H1 (cell line): ENCODE results near the gene DPEP3. TPM values are rescaled to one million over a fixed set of nuclear protein-coding genes. Genes with fewer than 3 reads are reported as not detected.

Experiments used
- BCL11A ChIP-seq, 2 experiments: IDR thresholded peaks; one replicate each; pipeline ENCODE4 v1.6.1; 2011; ENCODE audit warnings: low read depth in 2 of 2, low read length in 2 of 2, mild to moderate bottlenecking in 2 of 2
- EZH2 ChIP-seq: fragments of 200-600 bp; sonication (generic); IDR thresholded peaks from 2 replicates; pipeline ENCODE4 v1.7.1; 2012; ENCODE audit warnings: low read depth, mild to moderate bottlenecking, moderate library complexity, low read length, inconsistent platforms; ENCODE audit not compliant: severe bottlenecking
- HDAC6 ChIP-seq: IDR thresholded peaks from one replicate; pipeline ENCODE4 v1.7.1; 2012; ENCODE audit warnings: low read depth, mild to moderate bottlenecking, inconsistent platforms, low read length, moderate library complexity
- PHF8 ChIP-seq: fragments of 200-600 bp; sonication (generic); conservative IDR thresholded peaks from 2 replicates; pipeline ENCODE4 v1.7.1; 2012; ENCODE audit warnings: low read depth, mild to moderate bottlenecking, inconsistent platforms, low read length, moderate library complexity
- RNF2 ChIP-seq: fragments of 200-900, 300-1000 bp; sonication (generic); IDR thresholded peaks from 2 replicates; pipeline ENCODE4 v1.7.1; 2016; ENCODE audit warnings: borderline replicate concordance, low read depth, mild to moderate bottlenecking, antibody characterized with exemption, low read length; ENCODE audit not compliant: poor library complexity, severe bottlenecking; ENCODE audit errors: missing control alignments
- ZNF274 ChIP-seq: IDR thresholded peaks from 2 replicates; pipeline ENCODE4 v1.7.0; 2012; ENCODE audit warnings: low read length, borderline replicate concordance; ENCODE audit errors: extremely low read depth
- polyA plus RNA-seq, 7 experiments: library from polyadenylated mRNA; depleted of rRNA in 3 of 7; stranded (reverse) in 5 of 7; unstranded in 2 of 7; fragments of >200 nt in 5 of 7; fragments of 200-250 nt in 2 of 7; gene quantifications; 1 replicate in 5 of 7; 2 replicates in 1 of 7; 4 replicates in 1 of 7; pipeline versions ENCODE4 v1.2.1 to v1.2.3, GENCODE V29; 2011 to 2013; ENCODE audit warnings: missing spikeins in 2 of 7, mixed read lengths in 2 of 7
- total RNA-seq: library from RNA; stranded (reverse); fragmentation: NEBNext Ultra II Directional; extraction: Animal tissue kit (Norgen Biotek cat#: 25700); gene quantifications from 2 replicates; pipeline ENCODE4 v1.2.1, GENCODE V29; 2021

DPEP3 gene
- total and polyA plus RNA-seq, 2 of the 8 experiments (the other 6 are each of a cell fraction or from before 2014, with no cell fraction given), result 6.5 to 9.9 TPM

- TF ChIP-seq RNF2, result no peak
- TF ChIP-seq HDAC6, result no peak
- no peak for TF ChIP-seq BCL11A (IDR thresholded peaks at IDR 0.05; ENCODE audit: low read depth in 2 of 2, low read length in 2 of 2)
- TF ChIP-seq EZH2, result no peak
- TF ChIP-seq ZNF274, result no peak
- no peak for TF ChIP-seq PHF8
Observed at GRCh38 chr16:67971111-67971510, 9.2 kb downstream of the DPEP3 start (continued).
